ENCODE data around the gene PRDM2.

The PRDM2 gene

GRCh38 chr1:13770743-13771142, 70.8 kb downstream of the PRDM2 start:
- H3K4me3 ChIP-seq (ENCODE audit: low read depth, low read length) = no peak overlapping the region
- DNase-seq (ENCODE audit: low read depth) = no peak
- TF ChIP-seq CTCF (IDR thresholded peaks at IDR 0.05; ENCODE audit: control insufficient read depth, extremely low read depth, insufficient read depth) = no peak

- no peak overlapping the region for H3K4me3 ChIP-seq (ENCODE audit: low read depth, low read length)
- TF ChIP-seq CTCF (IDR thresholded peaks at IDR 0.05; ENCODE audit: control insufficient read depth, extremely low read depth, insufficient read depth) = no peak
- DNase-seq (ENCODE audit: low read depth) = no peak
Observed at GRCh38 chr1:13771745-13772144, 71.8 kb downstream of the PRDM2 start.

- no peak for DNase-seq (ENCODE audit: low read depth)
- H3K4me3 ChIP-seq (ENCODE audit: low read depth, low read length) = no peak overlapping the region
- TF ChIP-seq CTCF (IDR thresholded peaks at IDR 0.05; ENCODE audit: control insufficient read depth, extremely low read depth, insufficient read depth) = no peak
Observed at GRCh38 chr1:13772271-13772670, 72.3 kb downstream of the PRDM2 start.

DNA sequence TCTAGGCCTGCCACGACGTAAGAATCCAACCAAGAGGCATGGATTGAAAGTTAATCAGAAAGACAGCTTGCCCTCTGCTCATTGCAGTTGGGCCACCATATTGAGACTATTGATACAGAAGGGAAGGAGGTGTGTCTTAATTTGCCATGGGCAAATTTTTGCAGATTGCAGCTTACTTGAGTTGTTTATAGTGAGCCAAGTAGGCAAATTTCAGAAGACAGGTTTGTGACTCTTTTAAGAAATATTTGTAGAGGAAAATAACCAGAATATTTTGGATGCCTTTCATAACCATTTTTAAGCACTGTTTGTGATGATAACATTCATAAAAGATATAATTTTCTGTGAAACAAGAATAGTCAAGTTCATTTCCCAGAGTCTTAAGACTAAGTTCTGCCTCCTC, 74.1 kb downstream of the PRDM2 start:
- no peak overlapping the region for H3K4me3 ChIP-seq (ENCODE audit: low read depth, low read length)
- DNase-seq (ENCODE audit: low read depth) = no peak
- no peak for TF ChIP-seq CTCF (IDR thresholded peaks at IDR 0.05; ENCODE audit: control insufficient read depth, extremely low read depth, insufficient read depth)

DNA sequence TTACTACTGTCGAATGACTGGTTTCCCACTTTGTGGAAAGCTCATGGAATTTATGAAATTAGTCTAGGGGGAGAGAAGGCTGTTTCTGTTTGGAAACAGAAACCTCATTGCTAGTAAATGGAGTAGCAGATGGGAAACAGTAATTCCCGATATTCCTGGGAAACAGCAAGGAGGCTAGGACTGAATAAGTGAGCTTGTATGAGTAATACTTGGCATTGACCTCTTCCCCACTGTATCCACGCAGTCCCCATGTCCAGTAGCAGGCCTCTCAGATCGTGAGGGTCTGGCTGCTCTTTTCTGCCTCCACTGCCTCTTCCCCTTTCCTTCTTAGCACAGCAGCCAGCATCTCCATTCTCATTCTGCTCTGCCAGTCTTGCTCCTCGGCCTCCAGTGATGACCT, 75.5 kb downstream of the PRDM2 start:
- DNase-seq (ENCODE audit: low read depth) = no peak
- no peak for TF ChIP-seq CTCF (IDR thresholded peaks at IDR 0.05; ENCODE audit: control insufficient read depth, extremely low read depth, insufficient read depth)
- no peak overlapping the region for H3K4me3 ChIP-seq (ENCODE audit: low read depth, low read length)

- no peak overlapping the region for H3K4me3 ChIP-seq (ENCODE audit: low read depth, low read length)
- no peak for DNase-seq (ENCODE audit: low read depth)
- TF ChIP-seq CTCF (IDR thresholded peaks at IDR 0.05; ENCODE audit: control insufficient read depth, extremely low read depth, insufficient read depth) = no peak
Observed at GRCh38 chr1:13775916-13776315, 75.9 kb downstream of the PRDM2 start.

- no peak for TF ChIP-seq CTCF (IDR thresholded peaks at IDR 0.05; ENCODE audit: control insufficient read depth, extremely low read depth, insufficient read depth)
- H3K4me3 ChIP-seq (ENCODE audit: low read depth, low read length) = no peak overlapping the region
- DNase-seq (ENCODE audit: low read depth) = no peak
Observed at GRCh38 chr1:13778431-13778830, 78.4 kb downstream of the PRDM2 start.
